ENCODE measurements around the gene PKN1.
"Not testable (repeated sequence)": the region's sequence is repeated elsewhere in the genome, so short reads cannot be mapped to it uniquely, and the experiment has no call there.

PKN1 gene

DNA sequence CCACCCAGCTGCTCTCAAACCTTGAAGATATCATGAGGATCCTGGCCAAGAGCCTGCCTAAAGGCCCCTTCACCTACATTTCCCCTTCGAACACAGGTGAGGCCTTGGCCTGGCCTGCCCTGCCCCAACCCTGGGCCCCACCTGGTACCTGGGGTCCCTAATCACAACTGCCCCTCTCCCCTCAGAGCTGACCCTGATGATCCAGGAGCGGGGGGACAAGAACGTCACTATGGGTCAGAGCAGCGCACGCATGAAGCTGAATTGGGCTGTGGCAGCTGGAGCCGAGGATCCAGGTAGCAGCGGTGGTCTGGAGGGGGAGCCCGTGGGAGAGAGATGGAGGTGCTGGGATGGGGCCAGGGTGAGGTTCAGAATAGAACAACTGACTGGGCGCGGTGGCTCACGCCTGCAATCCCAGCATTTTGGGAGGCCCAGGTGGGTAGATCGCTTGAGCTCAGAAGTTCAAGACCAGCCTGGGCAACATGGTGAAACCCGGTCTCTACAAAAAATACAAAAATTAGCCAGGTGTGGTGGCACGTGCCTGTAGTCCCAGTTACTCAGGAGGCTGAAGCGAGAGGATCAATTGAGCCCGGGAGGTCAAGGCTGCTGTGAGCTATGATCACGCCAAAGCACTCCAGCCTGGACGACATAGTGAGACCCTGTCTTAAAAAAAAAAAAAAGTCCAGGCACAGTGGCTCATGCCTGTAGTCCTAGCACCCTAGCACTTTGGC, 31.5 kb upstream of the PKN1 start:
- DNase-seq (ENCODE audit: low read depth): no peak
- TF ChIP-seq, protein P1, sequence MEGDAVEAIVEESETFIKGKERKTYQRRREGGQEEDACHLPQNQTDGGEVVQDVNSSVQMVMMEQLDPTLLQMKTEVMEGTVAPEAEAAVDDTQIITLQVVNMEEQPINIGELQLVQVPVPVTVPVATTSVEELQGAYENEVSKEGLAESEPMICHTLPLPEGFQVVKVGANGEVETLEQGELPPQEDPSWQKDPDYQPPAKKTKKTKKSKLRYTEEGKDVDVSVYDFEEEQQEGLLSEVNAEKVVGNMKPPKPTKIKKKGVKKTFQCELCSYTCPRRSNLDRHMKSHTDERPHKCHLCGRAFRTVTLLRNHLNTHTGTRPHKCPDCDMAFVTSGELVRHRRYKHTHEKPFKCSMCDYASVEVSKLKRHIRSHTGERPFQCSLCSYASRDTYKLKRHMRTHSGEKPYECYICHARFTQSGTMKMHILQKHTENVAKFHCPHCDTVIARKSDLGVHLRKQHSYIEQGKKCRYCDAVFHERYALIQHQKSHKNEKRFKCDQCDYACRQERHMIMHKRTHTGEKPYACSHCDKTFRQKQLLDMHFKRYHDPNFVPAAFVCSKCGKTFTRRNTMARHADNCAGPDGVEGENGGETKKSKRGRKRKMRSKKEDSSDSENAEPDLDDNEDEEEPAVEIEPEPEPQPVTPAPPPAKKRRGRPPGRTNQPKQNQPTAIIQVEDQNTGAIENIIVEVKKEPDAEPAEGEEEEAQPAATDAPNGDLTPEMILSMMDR (IDR thresholded peaks at IDR 0.05; ENCODE audit: low read depth, low read length): no peak
- TF ChIP-seq POLR2A (IDR thresholded peaks at IDR 0.05; ENCODE audit: extremely low read depth, insufficient read length): no peak
- TF ChIP-seq, protein P2, sequence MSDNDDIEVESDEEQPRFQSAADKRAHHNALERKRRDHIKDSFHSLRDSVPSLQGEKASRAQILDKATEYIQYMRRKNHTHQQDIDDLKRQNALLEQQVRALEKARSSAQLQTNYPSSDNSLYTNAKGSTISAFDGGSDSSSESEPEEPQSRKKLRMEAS (IDR thresholded peaks at IDR 0.05; ENCODE audit: low read depth, low read length): no peak
- TF ChIP-seq MYC (IDR thresholded peaks at IDR 0.05; ENCODE audit: low read depth, low read length): no peak
- H3K4me3 ChIP-seq (ENCODE audit: low read depth, low read length): no peak overlapping the region

DNA sequence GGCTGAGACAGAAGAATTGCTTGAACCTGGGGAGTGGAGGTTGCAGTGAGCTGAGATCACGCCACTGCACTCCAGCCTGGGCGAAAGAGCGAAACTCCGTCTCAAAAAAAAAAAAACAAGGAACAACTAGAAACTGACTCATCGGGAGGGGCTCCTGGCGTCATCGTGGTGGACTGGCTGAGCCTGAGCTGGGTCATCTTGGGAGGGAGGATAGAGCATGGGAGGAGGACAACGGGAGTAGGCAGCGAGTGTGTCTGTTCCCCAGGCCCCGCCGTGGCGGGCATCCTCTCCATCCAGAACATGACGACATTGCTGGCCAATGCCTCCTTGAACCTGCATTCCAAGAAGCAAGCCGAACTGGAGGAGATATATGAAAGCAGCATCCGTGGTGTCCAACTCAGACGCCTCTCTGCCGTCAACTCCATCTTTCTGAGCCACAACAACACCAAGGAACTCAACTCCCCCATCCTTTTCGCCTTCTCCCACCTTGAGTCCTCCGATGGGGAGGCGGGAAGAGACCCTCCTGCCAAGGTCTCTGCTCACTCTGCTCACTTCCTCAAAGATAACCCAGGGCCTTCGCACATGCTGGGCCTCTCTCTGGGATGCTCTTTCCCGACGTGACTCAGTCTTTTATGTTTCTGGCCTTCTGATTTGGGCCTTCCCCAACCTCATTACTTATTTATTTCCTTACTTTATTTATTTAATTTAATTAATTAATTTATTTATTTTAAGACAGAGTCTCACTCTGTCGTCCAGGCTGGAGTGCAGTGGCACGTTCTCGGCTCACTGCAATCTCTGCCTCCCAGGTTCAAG, 30.6 kb upstream of the PKN1 start:
- DNase-seq (ENCODE audit: low read depth): peak; percentile 40
- TF ChIP-seq POLR2A (IDR thresholded peaks at IDR 0.05; ENCODE audit: extremely low read depth, insufficient read length): no peak
- TF ChIP-seq, protein P2 (IDR thresholded peaks at IDR 0.05; ENCODE audit: low read depth, low read length): no peak
- TF ChIP-seq, protein P1 (IDR thresholded peaks at IDR 0.05; ENCODE audit: low read depth, low read length): no peak
- TF ChIP-seq MYC (IDR thresholded peaks at IDR 0.05; ENCODE audit: low read depth, low read length): no peak

DNA sequence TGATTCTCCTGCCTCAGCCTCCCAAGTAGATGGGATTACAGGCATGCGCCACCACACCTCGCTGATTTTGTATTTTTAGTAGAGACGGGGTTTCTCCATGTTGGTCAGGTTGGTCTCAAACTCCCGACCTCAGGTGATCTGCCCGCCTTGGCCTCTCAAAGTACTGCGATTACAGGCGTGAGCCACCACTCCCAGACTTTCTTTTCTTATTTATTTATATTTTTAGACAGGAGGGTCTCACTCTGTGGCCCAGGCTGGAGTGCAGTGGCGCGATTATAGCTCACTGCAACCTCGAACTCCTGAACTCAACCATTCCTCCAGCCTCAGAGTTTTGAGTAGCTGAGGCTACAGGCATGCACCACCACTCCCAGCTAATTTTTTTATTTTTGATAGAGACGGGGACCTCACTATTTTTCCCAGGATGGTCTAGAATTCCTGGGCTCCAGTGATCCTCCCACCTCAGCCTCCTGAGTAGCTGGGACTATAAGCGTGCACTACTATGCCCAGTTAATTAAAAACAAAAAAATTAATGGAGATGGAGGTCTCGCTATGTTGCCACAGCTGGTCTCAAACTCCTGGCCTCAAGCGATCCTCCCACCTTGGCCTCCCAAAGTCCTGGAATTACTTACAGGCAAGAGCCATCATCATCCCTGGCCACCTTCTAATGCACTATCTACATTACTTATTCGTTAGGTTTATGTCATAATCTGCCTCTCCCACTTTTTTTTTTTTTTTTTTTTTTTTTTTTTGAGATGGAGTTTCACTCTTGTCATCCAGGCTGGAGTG, 29.8 kb upstream of the PKN1 start:
- not testable (repeated sequence) for DNase-seq (ENCODE audit: low read depth); H3K4me3 ChIP-seq (ENCODE audit: low read depth, low read length)

More for the DNA sequence above, 30.6 kb upstream of the PKN1 start:
- H3K4me3 ChIP-seq (ENCODE audit: low read depth, low read length): no peak overlapping the region

DNA sequence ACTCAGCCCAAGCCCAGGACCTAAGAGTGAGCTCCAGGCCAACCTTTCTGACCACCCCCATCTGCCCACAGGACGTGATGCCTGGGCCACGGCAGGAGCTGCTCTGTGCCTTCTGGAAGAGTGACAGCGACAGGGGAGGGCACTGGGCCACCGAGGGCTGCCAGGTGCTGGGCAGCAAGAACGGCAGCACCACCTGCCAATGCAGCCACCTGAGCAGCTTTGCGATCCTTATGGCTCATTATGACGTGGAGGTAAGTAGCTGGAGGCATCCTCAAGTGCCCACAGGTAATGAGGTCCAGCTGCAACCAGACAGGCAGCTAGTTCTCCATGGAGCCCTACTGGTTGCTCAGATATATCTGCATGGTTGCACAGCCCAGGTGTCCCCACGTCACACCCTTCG, 28.8 kb upstream of the PKN1 start:
- TF ChIP-seq, protein P1 (IDR thresholded peaks at IDR 0.05; ENCODE audit: low read depth, low read length): no peak
- TF ChIP-seq MYC (IDR thresholded peaks at IDR 0.05; ENCODE audit: low read depth, low read length) (no peak), POLR2A (IDR thresholded peaks at IDR 0.05; ENCODE audit: extremely low read depth, insufficient read length) (no peak)
- TF ChIP-seq, protein P2 (IDR thresholded peaks at IDR 0.05; ENCODE audit: low read depth, low read length): no peak
- no peak for DNase-seq (ENCODE audit: low read depth)
- H3K4me3 ChIP-seq (ENCODE audit: low read depth, low read length): no peak overlapping the region

DNA sequence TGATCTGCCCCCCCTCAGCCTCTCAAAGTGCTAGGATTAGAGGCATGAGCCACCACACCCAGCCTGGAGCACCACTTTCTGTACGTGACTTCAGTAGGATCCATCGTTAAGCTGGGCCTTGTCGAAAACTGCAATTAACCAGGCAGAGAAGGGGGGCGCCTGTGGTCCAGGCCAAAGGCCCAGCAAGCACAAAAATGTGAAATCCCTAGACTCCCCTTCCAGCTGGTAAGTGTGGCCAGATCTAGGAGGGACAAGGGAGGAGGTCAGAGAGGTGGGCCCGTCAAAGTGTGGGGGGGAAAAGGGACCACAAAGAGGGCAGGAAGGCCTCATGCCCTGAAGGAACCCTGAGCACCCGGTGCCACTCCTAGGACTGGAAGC, 27.7 kb upstream of the PKN1 start:
- TF ChIP-seq POLR2A (IDR thresholded peaks at IDR 0.05; ENCODE audit: extremely low read depth, insufficient read length): no peak
- TF ChIP-seq, protein P1 (IDR thresholded peaks at IDR 0.05; ENCODE audit: low read depth, low read length): no peak
- TF ChIP-seq MYC (IDR thresholded peaks at IDR 0.05; ENCODE audit: low read depth, low read length): no peak
- TF ChIP-seq, protein P2 (IDR thresholded peaks at IDR 0.05; ENCODE audit: low read depth, low read length): no peak
- DNase-seq (ENCODE audit: low read depth): peak; percentile 47
- H3K4me3 ChIP-seq (ENCODE audit: low read depth, low read length): no peak overlapping the region
